HG02759 (cell line): Measurements from ENCODE around the gene AAGAB.

Experiments used
- ATAC-seq: cut with Tn5 transposase; IDR thresholded peaks from one replicate; pipeline ENCODE4 v1.9.1; 2021; ENCODE audit warnings: mild to moderate bottlenecking, moderate library complexity; ENCODE audit not compliant: unreplicated experiment

The AAGAB gene

GRCh38 chr15:67174864-67175573, 79.4 kb downstream of the AAGAB start:
- no peak for ATAC-seq

- ATAC-seq: no peak
Observed at GRCh38 chr15:67174446-67174845, 80.0 kb downstream of the AAGAB start.

GRCh38 chr15:67173786-67174185, 80.7 kb downstream of the AAGAB start:
- no peak for ATAC-seq

- ATAC-seq: no peak
Observed at GRCh38 chr15:67173005-67173404, 81.5 kb downstream of the AAGAB start.

GRCh38 chr15:67172172-67172571, 82.3 kb downstream of the AAGAB start:
- no peak for ATAC-seq

- no peak for ATAC-seq
Observed at GRCh38 chr15:67171471-67171870, 83.0 kb downstream of the AAGAB start.

GRCh38 chr15:67170143-67170925, 84.1 kb downstream of the AAGAB start:
- no peak for ATAC-seq

- no peak for ATAC-seq
Observed at GRCh38 chr15:67168694-67169093, 85.8 kb downstream of the AAGAB start.

GRCh38 chr15:67167091-67167490, 87.4 kb downstream of the AAGAB start:
- no peak for ATAC-seq

GRCh38 chr15:67166280-67167009, 88.0 kb downstream of the AAGAB start:
- ATAC-seq: no peak

- no peak for ATAC-seq
Observed at GRCh38 chr15:67165254-67166253, 88.9 kb downstream of the AAGAB start.

GRCh38 chr15:67164811-67165253, 89.6 kb downstream of the AAGAB start:
- ATAC-seq: no peak

- ATAC-seq: no peak
Observed at GRCh38 chr15:67164401-67164791, 90.1 kb downstream of the AAGAB start.

GRCh38 chr15:67163180-67163579, 91.3 kb downstream of the AAGAB start:
- ATAC-seq: no peak

- no peak for ATAC-seq
Observed at GRCh38 chr15:67161881-67162280, 92.6 kb downstream of the AAGAB start.

- no peak for ATAC-seq
Observed at GRCh38 chr15:67161412-67161811, 93.0 kb downstream of the AAGAB start.

GRCh38 chr15:67158367-67158766, 96.1 kb downstream of the AAGAB start:
- ATAC-seq: no peak

GRCh38 chr15:67157521-67158252, 96.8 kb downstream of the AAGAB start:
- ATAC-seq: no peak

- ATAC-seq: no peak
Observed at GRCh38 chr15:67156834-67157233, 97.6 kb downstream of the AAGAB start.

GRCh38 chr15:67156426-67156825, 98.0 kb downstream of the AAGAB start:
- ATAC-seq: no peak
